Effector CD8-positive, alpha-beta T cell (primary cell): Measurements from ENCODE around the gene HPSE2.
"Not testable (repeated sequence)": the region's sequence is repeated elsewhere in the genome, so short reads cannot be mapped to it uniquely, and the experiment has no call there.

Experiments
- DNase-seq: peaks from one replicate; lab custom pipeline; 2025; lab: John Stamatoyannopoulos, UW

HPSE2 gene

GRCh38 chr10:99161165-99161564 is 74.5 kb downstream of the HPSE2 start:
- no peak for DNase-seq

GRCh38 chr10:99143651-99144050 is 92.0 kb downstream of the HPSE2 start:
- no peak for DNase-seq

GRCh38 chr10:99143011-99143410 is 92.6 kb downstream of the HPSE2 start:
- no peak for DNase-seq

GRCh38 chr10:99132897-99133296 is 102.8 kb downstream of the HPSE2 start:
- not testable (repeated sequence) for DNase-seq

GRCh38 chr10:99125879-99126278 is 109.8 kb downstream of the HPSE2 start:
- no peak for DNase-seq

GRCh38 chr10:99124376-99124775 is 111.3 kb downstream of the HPSE2 start:
- DNase-seq, result no peak

- DNase-seq, result no peak
Measured at GRCh38 chr10:99123851-99124250, 111.8 kb downstream of the HPSE2 start.

- no peak for DNase-seq
Measured at GRCh38 chr10:99123336-99123735, 112.3 kb downstream of the HPSE2 start.

GRCh38 chr10:99119258-99119748 is 116.3 kb downstream of the HPSE2 start:
- DNase-seq, result no peak

- DNase-seq, result no peak
Measured at GRCh38 chr10:99115703-99116102, 119.9 kb downstream of the HPSE2 start.

GRCh38 chr10:99085358-99085757 is 150.3 kb downstream of the HPSE2 start:
- DNase-seq, result no peak

GRCh38 chr10:99084161-99084560 is 151.5 kb downstream of the HPSE2 start:
- no peak for DNase-seq

- DNase-seq, result no peak
Measured at GRCh38 chr10:99080275-99080945, 155.2 kb downstream of the HPSE2 start.

GRCh38 chr10:99062591-99062990 is 173.1 kb downstream of the HPSE2 start:
- DNase-seq, result no peak

- DNase-seq, result no peak
Measured at GRCh38 chr10:99058762-99059161, 176.9 kb downstream of the HPSE2 start.

GRCh38 chr10:99057936-99058690 is 177.5 kb downstream of the HPSE2 start:
- DNase-seq, result no peak

GRCh38 chr10:99045671-99046070 is 190.0 kb downstream of the HPSE2 start:
- DNase-seq, result no peak

GRCh38 chr10:99042051-99042771 is 193.4 kb downstream of the HPSE2 start:
- DNase-seq, result no peak

- DNase-seq, result no peak
Measured at GRCh38 chr10:99041468-99041867, 194.2 kb downstream of the HPSE2 start.

GRCh38 chr10:99013885-99014284 is 221.8 kb downstream of the HPSE2 start:
- DNase-seq, result no peak

GRCh38 chr10:99010286-99010685 is 225.4 kb downstream of the HPSE2 start:
- DNase-seq, result no peak

- DNase-seq, result no peak
Measured at GRCh38 chr10:99008054-99008453, 227.6 kb downstream of the HPSE2 start.

- DNase-seq, result no peak
Measured at GRCh38 chr10:99007457-99007856, 228.2 kb downstream of the HPSE2 start.
